HCT116 (cell line): ENCODE results near the gene CCDC57.

Source experiments
- CTCF ChIP-seq, 3 experiments: fragments of 200-600 bp in 1 of 3; sonication (generic) in 1 of 3; IDR thresholded peaks in 2 of 3; conservative IDR thresholded peaks in 1 of 3; 2 replicates each; pipeline ENCODE4 v1.5.1; 2012 to 2017; ENCODE audit warnings: low read depth in 2 of 3, low read length in 2 of 3, antibody characterized with exemption in 1 of 3, borderline replicate concordance in 1 of 3, control low read depth in 1 of 3, mild to moderate bottlenecking in 1 of 3, mixed read lengths in 1 of 3, mixed run types in 1 of 3, moderate library complexity in 1 of 3; ENCODE audit not compliant: insufficient read depth in 1 of 3
- ELF1 ChIP-seq: IDR thresholded peaks from 2 replicates; pipeline ENCODE4 v1.6.1; 2012; ENCODE audit warnings: low read depth, borderline replicate concordance
- EZH2 ChIP-seq: fragments of 200-600 bp; sonication (generic); IDR thresholded peaks from 2 replicates; pipeline ENCODE4 v1.6.1; 2017; ENCODE audit warnings: antibody characterized with exemption, mixed run types
- EZH2phosphoT487 ChIP-seq: fragments of 200-600 bp; IDR thresholded peaks from 2 replicates; pipeline ENCODE4 v1.6.1; 2018; ENCODE audit warnings: antibody characterized with exemption, borderline replicate concordance
- JUND ChIP-seq: IDR thresholded peaks from 2 replicates; pipeline ENCODE4 v1.6.1; 2012
- POLR2A ChIP-seq: IDR thresholded peaks from 2 replicates; pipeline ENCODE4 v1.7.0; 2011; ENCODE audit warnings: borderline replicate concordance; ENCODE audit not compliant: insufficient read depth, insufficient read length; ENCODE audit errors: extremely low read depth
- POLR2AphosphoS5 ChIP-seq: IDR thresholded peaks from 2 replicates; pipeline ENCODE4 v1.6.1; 2011; ENCODE audit warnings: mild to moderate bottlenecking, low read depth, low read length, moderate library complexity
- RAD21 ChIP-seq: IDR thresholded peaks from 2 replicates; pipeline ENCODE4 v1.6.1; 2012; ENCODE audit warnings: low read depth, mild to moderate bottlenecking
- SIN3A ChIP-seq: IDR thresholded peaks from 2 replicates; pipeline ENCODE4 v1.6.1; 2012; ENCODE audit warnings: low read depth
- ZFX ChIP-seq: fragments of 450-650 bp; IDR thresholded peaks from 2 replicates; pipeline ENCODE4 v1.6.1; 2017
- TF ChIP-seq, protein P1 (sequence below): IDR thresholded peaks from 2 replicates; pipeline ENCODE4 v1.6.1; 2012

DNA sequence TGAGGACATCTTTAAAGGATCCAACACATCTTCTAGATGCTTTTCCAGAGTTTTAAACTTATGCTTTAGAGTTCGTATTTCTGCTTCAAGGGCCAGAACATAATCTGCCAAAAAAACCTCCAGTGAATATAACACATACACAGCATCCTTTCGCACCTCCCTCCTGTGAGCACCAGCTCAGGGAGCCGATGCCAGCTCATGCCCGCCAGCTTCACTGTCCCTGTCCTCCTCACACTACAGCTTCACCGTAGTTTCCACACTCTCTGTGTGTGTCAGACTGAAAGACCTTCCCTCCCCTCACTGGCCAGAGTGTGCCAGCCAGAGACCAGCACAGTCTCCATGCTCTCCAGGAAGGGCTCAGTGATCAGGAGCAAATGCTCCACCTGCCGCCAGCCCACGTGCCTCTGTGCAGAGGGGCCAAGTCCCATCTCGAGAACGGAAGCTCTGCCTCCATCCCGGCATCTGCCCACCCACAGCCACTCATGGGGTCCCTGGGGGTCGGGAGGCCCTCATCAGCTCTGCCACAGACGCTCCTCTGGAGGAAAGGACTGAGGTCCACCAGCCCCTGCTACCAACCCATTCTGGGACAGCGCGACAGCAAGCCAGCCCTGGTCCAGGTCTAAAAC, 40.8 kb downstream of the CCDC57 start:
- no peak for TF ChIP-seq POLR2A
- TF ChIP-seq CTCF (IDR thresholded peaks at IDR 0.05 in 2 of 3, conservative IDR thresholded peaks at IDR 0.05 in 1 of 3; ENCODE audit: borderline replicate concordance in 1 of 3, insufficient read depth in 1 of 3, low read depth in 2 of 3, low read length in 2 of 3) = no peak
- no peak for TF ChIP-seq EZH2
- TF ChIP-seq RAD21 = no peak
- TF ChIP-seq SIN3A = no peak
- TF ChIP-seq POLR2AphosphoS5 = no peak
- TF ChIP-seq JUND = no peak
- TF ChIP-seq ELF1 = no peak
- no peak for TF ChIP-seq EZH2phosphoT487
- no peak for TF ChIP-seq ZFX
- TF ChIP-seq, protein P1, sequence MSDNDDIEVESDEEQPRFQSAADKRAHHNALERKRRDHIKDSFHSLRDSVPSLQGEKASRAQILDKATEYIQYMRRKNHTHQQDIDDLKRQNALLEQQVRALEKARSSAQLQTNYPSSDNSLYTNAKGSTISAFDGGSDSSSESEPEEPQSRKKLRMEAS = no peak
